GM10847 (cell line): ENCODE measurements around the gene IQCH.

Experiments used
- POLR2A ChIP-seq: IDR thresholded peaks from 2 replicates; pipeline ENCODE4 v1.6.1; 2011; ENCODE audit not compliant: insufficient read length; ENCODE audit errors: extremely low read depth

IQCH gene

DNA sequence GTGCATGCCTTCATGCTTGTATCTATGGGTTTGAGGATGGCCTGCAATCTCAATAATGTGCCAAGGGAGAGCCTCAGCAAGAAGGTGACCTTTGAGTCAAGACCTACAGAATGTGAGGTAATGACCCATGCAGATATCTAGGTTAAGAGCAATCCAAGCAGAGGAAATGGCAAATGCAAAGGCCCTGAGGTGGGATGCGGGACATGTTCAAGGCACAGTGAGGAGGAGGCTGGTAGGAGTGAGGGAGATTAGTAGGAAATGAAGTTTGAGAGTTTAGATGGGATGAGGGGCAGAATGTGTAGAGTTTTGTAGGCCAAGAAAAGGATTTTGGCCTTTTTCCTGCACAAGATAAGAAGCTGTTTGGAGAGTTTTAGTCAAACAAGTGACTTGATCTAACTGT, 283.2 kb downstream of the IQCH start:
- TF ChIP-seq POLR2A, result no peak

- peak; percentile 72 for TF ChIP-seq POLR2A
These were observed 288.1 kb downstream of the IQCH start, which contains the start of gene MAP2K5 for GRCh38 chr15:67542420-67543347. TSS of gene MAP2K5 (plus strand) at chr15:67542703. CDS start at chr15:67543336, 633 bp downstream.

DNA sequence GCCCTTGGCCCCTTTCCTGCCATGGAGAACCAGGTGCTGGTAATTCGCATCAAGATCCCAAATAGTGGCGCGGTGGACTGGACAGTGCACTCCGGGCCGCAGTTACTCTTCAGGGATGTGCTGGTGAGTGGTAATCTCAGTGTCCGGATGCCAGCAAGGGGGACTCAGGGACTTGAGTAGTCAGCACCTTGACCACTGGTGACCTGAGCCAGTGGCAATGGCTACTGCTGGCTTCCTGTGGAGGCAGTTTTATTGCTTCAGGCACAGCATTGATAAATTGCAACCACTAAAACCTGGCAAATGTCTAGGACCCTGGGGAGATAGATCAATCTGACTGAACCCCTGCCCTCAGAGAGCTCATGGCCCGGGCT, 288.7 kb downstream of the IQCH start:
- TF ChIP-seq POLR2A, result no peak

- no peak for TF ChIP-seq POLR2A
These were observed 289.9 kb downstream of the IQCH start for GRCh38 chr15:67544475-67544874.

DNA sequence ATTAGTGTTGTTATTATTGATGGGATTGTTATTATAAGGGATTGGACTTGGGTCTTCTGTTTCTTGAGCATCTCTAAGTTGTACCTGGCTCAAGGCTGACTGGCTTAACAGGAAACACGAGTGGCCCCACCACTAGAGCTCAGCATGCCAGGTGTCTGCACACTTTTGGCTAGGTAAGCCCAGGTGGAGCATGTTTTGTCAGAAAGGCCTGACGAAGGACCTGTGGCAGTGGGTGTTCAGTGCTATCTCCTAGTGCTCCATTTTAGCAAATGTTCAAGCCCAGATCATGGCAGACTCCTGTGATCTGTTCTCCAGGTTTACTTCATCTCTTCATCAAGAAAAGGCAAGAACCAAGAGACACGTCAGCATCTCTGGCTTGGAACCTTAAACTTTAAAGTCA, 291.3 kb downstream of the IQCH start:
- TF ChIP-seq POLR2A, result no peak

GRCh38 chr15:67547064-67547463, 292.5 kb downstream of the IQCH start:
- no peak for TF ChIP-seq POLR2A

DNA sequence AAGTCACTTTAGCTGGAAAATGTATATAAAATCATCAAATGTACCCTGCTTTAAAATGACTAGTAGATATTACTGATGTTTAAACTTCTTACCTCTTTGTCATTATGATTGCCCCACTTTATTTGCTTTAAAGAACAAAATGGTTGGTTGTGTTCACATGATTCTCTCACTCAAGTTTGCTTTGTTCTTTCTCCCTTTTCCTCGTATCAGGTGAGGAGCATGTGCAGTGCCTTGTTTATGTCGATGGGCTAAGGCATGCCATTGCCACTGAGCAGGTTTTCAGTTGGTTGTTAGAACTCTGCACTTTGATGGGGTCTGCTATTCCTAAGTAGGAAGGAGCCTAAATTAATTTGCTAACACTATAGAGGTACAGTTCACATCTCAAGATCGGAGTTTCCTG, 293.2 kb downstream of the IQCH start:
- no peak for TF ChIP-seq POLR2A

- no peak for TF ChIP-seq POLR2A
These were observed 293.8 kb downstream of the IQCH start for GRCh38 chr15:67548236-67548852.

- TF ChIP-seq POLR2A, result no peak
These were observed 294.5 kb downstream of the IQCH start for GRCh38 chr15:67548862-67549651.

GRCh38 chr15:67549736-67550135, 295.1 kb downstream of the IQCH start:
- no peak for TF ChIP-seq POLR2A

DNA sequence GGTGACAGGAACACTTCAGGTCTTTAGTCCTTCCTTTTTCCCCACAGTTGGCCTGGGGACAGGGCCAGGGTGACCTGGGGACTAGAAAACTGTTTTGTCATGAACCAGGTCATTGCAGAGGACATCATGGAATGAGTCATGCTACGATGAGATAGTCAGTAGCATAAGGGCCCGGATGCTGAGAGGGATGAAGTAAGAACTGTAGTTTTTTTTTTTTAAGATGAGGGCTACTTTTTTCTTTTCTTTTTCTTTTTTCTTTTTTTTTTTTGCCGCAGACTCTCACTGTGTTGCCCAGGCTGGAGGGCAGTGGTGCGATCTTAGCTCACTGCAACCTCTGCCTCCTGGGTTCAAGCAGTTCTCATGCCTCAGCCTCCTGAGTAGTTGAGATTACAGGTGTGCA, 295.9 kb downstream of the IQCH start:
- TF ChIP-seq POLR2A, result no peak

DNA sequence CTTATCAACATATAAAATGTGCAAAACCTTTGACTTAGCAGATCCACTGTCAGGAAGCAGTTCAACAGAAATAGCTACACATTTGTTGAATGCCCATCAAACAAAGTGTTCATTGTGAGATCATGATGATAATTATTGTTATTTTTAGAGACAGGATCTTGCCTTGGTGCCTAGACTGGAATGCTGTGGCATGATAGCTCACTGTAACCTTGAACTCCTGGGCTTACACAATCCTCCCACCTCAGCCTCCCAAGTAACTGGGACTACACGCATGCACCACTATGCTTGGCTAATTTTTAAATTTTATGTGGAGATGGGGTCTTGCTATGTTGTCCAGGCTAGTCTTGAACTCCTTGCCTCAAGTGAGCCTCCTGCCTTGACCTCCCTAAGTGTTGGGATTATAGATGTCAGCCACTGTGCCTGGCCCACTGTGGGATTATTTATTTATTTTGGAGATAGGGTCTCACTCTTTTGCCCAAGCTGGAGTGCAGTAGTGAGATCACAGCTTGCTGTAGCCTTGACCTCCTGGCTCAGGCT, 296.7 kb downstream of the IQCH start:
- TF ChIP-seq POLR2A, result no peak
